ENCODE data around the gene TMEM132D. TPM values are rescaled to one million over a fixed set of nuclear protein-coding genes. Genes with fewer than 3 reads are reported as not detected.

Gene TMEM132D
- polyA plus RNA-seq, 1 experiment: not detected

DNA sequence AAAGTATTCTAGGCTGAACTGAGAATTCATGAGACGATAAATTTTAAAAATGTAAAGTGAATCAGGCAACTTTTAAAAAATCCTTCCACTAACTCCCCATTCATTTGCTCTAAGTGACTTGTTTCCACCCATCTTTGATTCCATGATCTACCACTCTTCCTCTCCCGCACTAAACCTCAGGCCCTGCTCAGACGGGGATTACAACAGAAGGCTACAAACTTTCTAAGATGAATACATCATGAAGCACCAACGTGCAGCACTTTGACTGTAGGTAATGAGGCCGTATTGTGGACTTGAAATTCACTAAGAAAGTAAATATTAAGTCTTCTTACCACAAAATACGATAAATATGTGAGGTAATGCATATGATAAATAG, 30.0 kb downstream of the TMEM132D start:
- ChIA-PET POLR2A (no interaction called here), CTCF (no interaction called here)
- TF ChIP-seq, protein P1, sequence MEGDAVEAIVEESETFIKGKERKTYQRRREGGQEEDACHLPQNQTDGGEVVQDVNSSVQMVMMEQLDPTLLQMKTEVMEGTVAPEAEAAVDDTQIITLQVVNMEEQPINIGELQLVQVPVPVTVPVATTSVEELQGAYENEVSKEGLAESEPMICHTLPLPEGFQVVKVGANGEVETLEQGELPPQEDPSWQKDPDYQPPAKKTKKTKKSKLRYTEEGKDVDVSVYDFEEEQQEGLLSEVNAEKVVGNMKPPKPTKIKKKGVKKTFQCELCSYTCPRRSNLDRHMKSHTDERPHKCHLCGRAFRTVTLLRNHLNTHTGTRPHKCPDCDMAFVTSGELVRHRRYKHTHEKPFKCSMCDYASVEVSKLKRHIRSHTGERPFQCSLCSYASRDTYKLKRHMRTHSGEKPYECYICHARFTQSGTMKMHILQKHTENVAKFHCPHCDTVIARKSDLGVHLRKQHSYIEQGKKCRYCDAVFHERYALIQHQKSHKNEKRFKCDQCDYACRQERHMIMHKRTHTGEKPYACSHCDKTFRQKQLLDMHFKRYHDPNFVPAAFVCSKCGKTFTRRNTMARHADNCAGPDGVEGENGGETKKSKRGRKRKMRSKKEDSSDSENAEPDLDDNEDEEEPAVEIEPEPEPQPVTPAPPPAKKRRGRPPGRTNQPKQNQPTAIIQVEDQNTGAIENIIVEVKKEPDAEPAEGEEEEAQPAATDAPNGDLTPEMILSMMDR (IDR thresholded peaks at IDR 0.05; ENCODE audit: low read depth, low read length): no peak
- Histone ChIP-seq H3K9me3 (ENCODE audit: control insufficient read depth, insufficient read depth, low read length) (peaks cover 47% of the 10 kb centered on the region), H3K4me3 (ENCODE audit: low read depth, low read length) (no peak overlapping the region), H3K27me3 (ENCODE audit: control insufficient read depth, insufficient read depth, low read length) (no peaks in the 10 kb centered on the region), H3K27ac (ENCODE audit: low read depth, low read length) (no peak overlapping the region)
- DNase-seq (ENCODE audit: low read depth, low spot score): no peak

- ChIA-PET CTCF (no interaction called here), POLR2A (no interaction called here)
- DNase-seq (ENCODE audit: low read depth, low spot score): no peak
- H3K27me3 ChIP-seq (ENCODE audit: control insufficient read depth, insufficient read depth, low read length): no peaks in the 10 kb centered on the region
- no peak overlapping the region for H3K27ac ChIP-seq (ENCODE audit: low read depth, low read length)
- no peak overlapping the region for H3K4me3 ChIP-seq (ENCODE audit: low read depth, low read length)
- peaks cover 45% of the 10 kb centered on the region for H3K9me3 ChIP-seq (ENCODE audit: control insufficient read depth, insufficient read depth, low read length)
- TF ChIP-seq, protein P1 (IDR thresholded peaks at IDR 0.05; ENCODE audit: low read depth, low read length): no peak
Observed at GRCh38 chr12:129873111-129873832, 30.6 kb downstream of the TMEM132D start.

GRCh38 chr12:129871991-129872972, 31.5 kb downstream of the TMEM132D start:
- no peak for DNase-seq (ENCODE audit: low read depth, low spot score)
- Histone ChIP-seq H3K4me3 (ENCODE audit: low read depth, low read length) (no peak overlapping the region), H3K27me3 (ENCODE audit: control insufficient read depth, insufficient read depth, low read length) (no peaks in the 10 kb centered on the region), H3K27ac (ENCODE audit: low read depth, low read length) (no peak overlapping the region), H3K9me3 (ENCODE audit: control insufficient read depth, insufficient read depth, low read length) (peaks cover 40% of the 10 kb centered on the region)
- ChIA-PET CTCF (no interaction called here), POLR2A (no interaction called here)
- TF ChIP-seq, protein P1 (IDR thresholded peaks at IDR 0.05; ENCODE audit: low read depth, low read length): no peak

GRCh38 chr12:129870796-129871195, 33.0 kb downstream of the TMEM132D start:
- POLR2A ChIA-PET: no interaction called here
- Histone ChIP-seq H3K27ac (ENCODE audit: low read depth, low read length) (no peak overlapping the region), H3K9me3 (ENCODE audit: control insufficient read depth, insufficient read depth, low read length) (peaks cover 41% of the 10 kb centered on the region), H3K27me3 (ENCODE audit: control insufficient read depth, insufficient read depth, low read length) (no peaks in the 10 kb centered on the region), H3K4me3 (ENCODE audit: low read depth, low read length) (no peak overlapping the region)
- TF ChIP-seq, protein P1 (IDR thresholded peaks at IDR 0.05; ENCODE audit: low read depth, low read length): no peak
- CTCF ChIA-PET: no interaction called here
- no peak for DNase-seq (ENCODE audit: low read depth, low spot score)

DNA sequence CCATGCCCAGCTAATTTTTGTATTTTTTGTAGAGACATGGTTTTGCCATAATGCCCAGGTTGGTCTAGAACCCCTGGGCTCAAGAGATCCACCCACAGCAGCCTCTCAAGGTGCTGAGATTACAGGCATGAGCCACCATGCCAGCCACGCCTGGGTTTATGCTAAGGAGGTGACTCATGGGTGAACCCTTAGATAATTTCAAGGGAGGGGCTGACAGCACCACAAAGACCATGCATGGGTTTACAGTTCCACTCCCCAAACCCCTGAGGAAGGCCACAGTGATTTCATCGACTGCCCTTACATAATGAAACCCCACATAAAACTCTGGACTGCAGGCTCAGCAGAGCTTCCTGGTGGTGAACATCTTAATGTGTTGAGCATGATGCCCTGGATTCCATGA, 33.7 kb downstream of the TMEM132D start:
- DNase-seq (ENCODE audit: low read depth, low spot score): no peak
- Histone ChIP-seq H3K9me3 (ENCODE audit: control insufficient read depth, insufficient read depth, low read length) (peaks cover 38% of the 10 kb centered on the region), H3K4me3 (ENCODE audit: low read depth, low read length) (no peak overlapping the region), H3K27me3 (ENCODE audit: control insufficient read depth, insufficient read depth, low read length) (no peaks in the 10 kb centered on the region), H3K27ac (ENCODE audit: low read depth, low read length) (no peak overlapping the region)
- POLR2A ChIA-PET: no interaction called here
- TF ChIP-seq, protein P1 (IDR thresholded peaks at IDR 0.05; ENCODE audit: low read depth, low read length): no peak
- CTCF ChIA-PET: no interaction called here

Data from AG04450 (cell line).